Measurements from ENCODE around the gene SLC22A1. TPM values are rescaled to one million over a fixed set of nuclear protein-coding genes. Genes with fewer than 3 reads are reported as not detected.

Gene SLC22A1
- total and polyA plus RNA-seq, 2 experiments from 2014 or later = 6.7 to 12.9 TPM

- no peak for DNase-seq (ENCODE audit: low spot score)
- no peak overlapping the region for H3K4me3 ChIP-seq
- H3K27me3 ChIP-seq = no peaks in the 10 kb centered on the region
- no peaks in the 10 kb centered on the region for H3K4me1 ChIP-seq (ENCODE audit: insufficient read depth)
- WGBS (ENCODE audit: low lambda C conversion rate, missing lambda C conversion rate) = 90% methylated on average over 10 of the region's 10 CpGs
- no peaks in the 10 kb centered on the region for H3K9me2 ChIP-seq (replicated peaks; ENCODE audit: insufficient read depth)
- H2AFZ ChIP-seq = no peak overlapping the region
- no peaks in the 10 kb centered on the region for H3K79me2 ChIP-seq
- no peak overlapping the region for H3K4me2 ChIP-seq
- H4K20me1 ChIP-seq (ENCODE audit: insufficient read depth, poor library complexity, severe bottlenecking) = no peaks in the 10 kb centered on the region
- TF ChIP-seq CTCF (IDR thresholded peaks at IDR 0.05; ENCODE audit: poor library complexity) (no peak), EZH2 (IDR thresholded peaks at IDR 0.05; ENCODE audit: borderline replicate concordance) (no peak), EZH2phosphoT487 (IDR thresholded peaks at IDR 0.05; ENCODE audit: low read depth, severe bottlenecking, unreplicated experiment) (no peak)
- no peak overlapping the region for H3K27ac ChIP-seq
- H3K36me3 ChIP-seq (replicated peaks; ENCODE audit: insufficient read depth, low read depth) = peaks cover 7% of the 10 kb centered on the region
- H3K9me3 ChIP-seq (ENCODE audit: low read depth) = no peaks in the 10 kb centered on the region
Measured at GRCh38 chr6:160092602-160093001, 29.0 kb upstream of the SLC22A1 start.

- TF ChIP-seq EZH2phosphoT487 (IDR thresholded peaks at IDR 0.05; ENCODE audit: low read depth, severe bottlenecking, unreplicated experiment) = no peak
- no peak for TF ChIP-seq EZH2 (IDR thresholded peaks at IDR 0.05; ENCODE audit: borderline replicate concordance)
- TF ChIP-seq CTCF (IDR thresholded peaks at IDR 0.05; ENCODE audit: poor library complexity) = no peak
- Histone ChIP-seq H2AFZ (no peak overlapping the region), H3K4me2 (no peak overlapping the region), H3K9me2 (replicated peaks; ENCODE audit: insufficient read depth) (no peaks in the 10 kb centered on the region), H3K9me3 (ENCODE audit: low read depth) (no peaks in the 10 kb centered on the region), H3K27ac (no peak overlapping the region), H3K4me1 (ENCODE audit: insufficient read depth) (no peaks in the 10 kb centered on the region), H3K79me2 (no peaks in the 10 kb centered on the region), H3K36me3 (replicated peaks; ENCODE audit: insufficient read depth, low read depth) (peaks cover 7% of the 10 kb centered on the region), H4K20me1 (ENCODE audit: insufficient read depth, poor library complexity, severe bottlenecking) (no peaks in the 10 kb centered on the region), H3K27me3 (no peaks in the 10 kb centered on the region), H3K4me3 (no peak overlapping the region)
- 91% methylated on average over 7 of the region's 7 CpGs for WGBS (ENCODE audit: low lambda C conversion rate, missing lambda C conversion rate)
- DNase-seq (ENCODE audit: low spot score) = no peak
Measured at GRCh38 chr6:160093061-160093460, 28.6 kb upstream of the SLC22A1 start.

DNA sequence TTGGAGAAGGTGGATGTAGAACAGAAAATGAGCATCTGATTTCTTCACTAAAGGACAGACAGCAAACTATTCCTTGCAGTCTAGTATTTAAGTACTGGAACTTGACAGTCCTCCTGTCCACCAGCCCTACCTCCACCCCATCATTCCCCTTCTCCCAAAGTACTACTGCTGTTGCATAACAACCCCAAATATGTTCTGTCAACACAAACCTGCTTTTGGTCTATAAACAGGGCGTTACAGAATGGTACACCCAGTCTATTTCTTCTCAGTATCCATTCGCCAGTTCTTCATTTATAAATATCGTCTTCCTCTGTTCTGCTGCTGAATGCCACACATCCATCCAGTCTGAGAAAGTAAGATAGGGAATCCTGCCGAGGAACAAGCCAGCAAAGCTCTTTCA, 27.7 kb upstream of the SLC22A1 start:
- H3K4me1 ChIP-seq (ENCODE audit: insufficient read depth) = no peaks in the 10 kb centered on the region
- WGBS (ENCODE audit: low lambda C conversion rate, missing lambda C conversion rate) = 92% methylated on average over 4 of the region's 4 CpGs
- H3K79me2 ChIP-seq = no peaks in the 10 kb centered on the region
- H3K36me3 ChIP-seq (replicated peaks; ENCODE audit: insufficient read depth, low read depth) = peaks cover 7% of the 10 kb centered on the region
- no peak for DNase-seq (ENCODE audit: low spot score)
- no peak for TF ChIP-seq CTCF (IDR thresholded peaks at IDR 0.05; ENCODE audit: poor library complexity)
- TF ChIP-seq EZH2 (IDR thresholded peaks at IDR 0.05; ENCODE audit: borderline replicate concordance) = no peak
- TF ChIP-seq EZH2phosphoT487 (IDR thresholded peaks at IDR 0.05; ENCODE audit: low read depth, severe bottlenecking, unreplicated experiment) = no peak
- no peaks in the 10 kb centered on the region for H3K9me2 ChIP-seq (replicated peaks; ENCODE audit: insufficient read depth)
- no peaks in the 10 kb centered on the region for H4K20me1 ChIP-seq (ENCODE audit: insufficient read depth, poor library complexity, severe bottlenecking)
- no peak overlapping the region for H3K4me3 ChIP-seq
- no peak overlapping the region for H3K4me2 ChIP-seq
- no peaks in the 10 kb centered on the region for H3K9me3 ChIP-seq (ENCODE audit: low read depth)
- H3K27me3 ChIP-seq = no peaks in the 10 kb centered on the region
- no peak overlapping the region for H2AFZ ChIP-seq
- H3K27ac ChIP-seq = no peak overlapping the region
